ENCODE results near the gene PRDM9. TPM values are rescaled to one million over a fixed set of nuclear protein-coding genes. Genes with fewer than 3 reads are reported as not detected.
"Not testable (repeated sequence)": the region's sequence is repeated elsewhere in the genome, so short reads cannot be mapped to it uniquely, and the experiment has no call there.

The PRDM9 gene
- total RNA-seq, 1 experiment from 2014 or later, result not detected

- BruUV-seq (replicated peaks), result no TSS peak
- H3K27me3 ChIP-seq (ENCODE audit: control insufficient read depth, insufficient read depth, low read length), result no peaks in the 10 kb centered on the region
- ChIA-PET CTCF (interaction anchor here (0.7 kb wide), 1 partner anchor 274 kb away, joined by 3 read pairs; no protein-coding TSS in a partner anchor), POLR2A (interaction anchor here (0.6 kb wide), 1 partner anchor 159 kb away, joined by 6 read pairs; no protein-coding TSS in a partner anchor)
- ATAC-seq (no peak), DNase-seq (ENCODE audit: low read depth, low spot score) (no peak)
- H3K36me3 ChIP-seq (ENCODE audit: control insufficient read depth, insufficient read depth, low read length), result no peaks in the 10 kb centered on the region
- H3K4me1 ChIP-seq (ENCODE audit: control insufficient read depth, insufficient read depth, low read length), result no peaks in the 10 kb centered on the region
- in situ Hi-C loops (cut with HindIII; ENCODE audit: low pct_unique_long_range_greater_than_20kb, low sequenced_read_pairs), result no loop called here
- no peak overlapping the region for H3K4me3 ChIP-seq (ENCODE audit: low read depth in 2 of 2, low read length in 2 of 2)
- TF ChIP-seq SIN3A (IDR thresholded peaks at IDR 0.05; ENCODE audit: borderline replicate concordance, insufficient read depth, low read depth, low read length), result no peak
- no peak for TF ChIP-seq CTCF (IDR thresholded peaks at IDR 0.05)
- no peak for TF ChIP-seq POLR2AphosphoS5 (IDR thresholded peaks at IDR 0.05; ENCODE audit: low read depth, low read length)
- no peak for TF ChIP-seq TCF7L2 (IDR thresholded peaks at IDR 0.05; ENCODE audit: low read depth, low read length)
- no peak for TF ChIP-seq REST (IDR thresholded peaks at IDR 0.05; ENCODE audit: insufficient read depth in 1 of 2, low read depth in 2 of 2, low read length in 1 of 2)
- H3K27ac ChIP-seq (ENCODE audit: low read length), result no peak overlapping the region
- no peaks in the 10 kb centered on the region for H3K9me3 ChIP-seq (ENCODE audit: control insufficient read depth, insufficient read depth, low read depth, low read length)
- intact Hi-C loops (cut with micrococcal nuclease; ENCODE audit: unreplicated experiment), result no loop called here
Measured at GRCh38 chr5:23483090-23483489, 24.3 kb upstream of the PRDM9 start.

GRCh38 chr5:23484096-23484495 is 23.3 kb upstream of the PRDM9 start:
- Histone ChIP-seq H3K9me3 (ENCODE audit: control insufficient read depth, insufficient read depth, low read depth, low read length) (no peaks in the 10 kb centered on the region), H3K4me3 (ENCODE audit: low read depth in 2 of 2, low read length in 2 of 2) (no peak overlapping the region), H3K36me3 (ENCODE audit: control insufficient read depth, insufficient read depth, low read length) (no peaks in the 10 kb centered on the region), H3K4me1 (ENCODE audit: control insufficient read depth, insufficient read depth, low read length) (no peaks in the 10 kb centered on the region), H3K27ac (ENCODE audit: low read length) (no peak overlapping the region), H3K27me3 (ENCODE audit: control insufficient read depth, insufficient read depth, low read length) (no peaks in the 10 kb centered on the region)
- ChIA-PET POLR2A (no interaction called here), CTCF (no interaction called here)
- no peak for TF ChIP-seq REST (IDR thresholded peaks at IDR 0.05; ENCODE audit: insufficient read depth in 1 of 2, low read depth in 2 of 2, low read length in 1 of 2)
- TF ChIP-seq CTCF (IDR thresholded peaks at IDR 0.05), result no peak
- TF ChIP-seq SIN3A (IDR thresholded peaks at IDR 0.05; ENCODE audit: borderline replicate concordance, insufficient read depth, low read depth, low read length), result no peak
- TF ChIP-seq TCF7L2 (IDR thresholded peaks at IDR 0.05; ENCODE audit: low read depth, low read length), result no peak
- TF ChIP-seq POLR2AphosphoS5 (IDR thresholded peaks at IDR 0.05; ENCODE audit: low read depth, low read length), result no peak
- in situ Hi-C loops (cut with HindIII; ENCODE audit: low pct_unique_long_range_greater_than_20kb, low sequenced_read_pairs), result no loop called here
- ATAC-seq (no peak), DNase-seq (ENCODE audit: low read depth, low spot score) (no peak)
- BruUV-seq (replicated peaks), result no TSS peak
- intact Hi-C loops (cut with micrococcal nuclease; ENCODE audit: unreplicated experiment), result no loop called here

- POLR2A ChIA-PET; H3K27ac ChIP-seq (ENCODE audit: low read length); H3K4me3 ChIP-seq (ENCODE audit: low read depth in 2 of 2, low read length in 2 of 2); CTCF ChIA-PET; in situ Hi-C loops (cut with HindIII; ENCODE audit: low pct_unique_long_range_greater_than_20kb, low sequenced_read_pairs); intact Hi-C loops (cut with micrococcal nuclease; ENCODE audit: unreplicated experiment); ATAC-seq; H3K9me3 ChIP-seq (ENCODE audit: control insufficient read depth, insufficient read depth, low read depth, low read length); BruUV-seq (replicated peaks); H3K27me3 ChIP-seq (ENCODE audit: control insufficient read depth, insufficient read depth, low read length); DNase-seq (ENCODE audit: low read depth, low spot score); H3K36me3 ChIP-seq (ENCODE audit: control insufficient read depth, insufficient read depth, low read length); H3K4me1 ChIP-seq (ENCODE audit: control insufficient read depth, insufficient read depth, low read length): not testable (repeated sequence)
Measured at GRCh38 chr5:23486227-23486626, 21.2 kb upstream of the PRDM9 start.
